Activated T-helper 2 cell treated with anti-CD3 and anti-CD28 coated beads, Interferon-gamma antibody, Interleukin-2, Interleukin-4, amounts not matched to agents 10 μg/mL and 5 μg/mL and 100 μg/mL, durations not matched to agents 14 hours and 24 hours and 36 hours (primary cell): Measurements from ENCODE around the gene RNF19B. TPM values are rescaled to one million over a fixed set of nuclear protein-coding genes. Genes with fewer than 3 reads are reported as not detected.

ENCODE experiments used
- DNase-seq: peaks from one replicate; pipeline ENCODE4 v3.0.0; 2021; ENCODE audit warnings: low spot score
- H3K27ac Mint-ChIP-seq: one replicate; pipeline ENCODE4 v1.8.0; 2021; ENCODE audit warnings: mixed read lengths
- H3K27me3 Mint-ChIP-seq: one replicate; pipeline ENCODE4 v1.8.0; 2021; ENCODE audit warnings: low read depth, mixed read lengths
- H3K36me3 Mint-ChIP-seq: one replicate; pipeline ENCODE4 v1.8.0; 2021; ENCODE audit warnings: low read depth, mixed read lengths
- H3K4me1 Mint-ChIP-seq: one replicate; pipeline ENCODE4 v1.8.0; 2021; ENCODE audit warnings: low read depth, mixed read lengths
- H3K4me3 Mint-ChIP-seq: one replicate; pipeline ENCODE4 v1.8.0; 2021; ENCODE audit warnings: low read depth, mild to moderate bottlenecking, moderate library complexity, mixed read lengths
- H3K9me3 Mint-ChIP-seq: one replicate; pipeline ENCODE4 v1.8.0; 2021; ENCODE audit warnings: mixed read lengths
- intact Hi-C: fragments of 100-400 bp; cut with micrococcal nuclease; formaldehyde crosslinking; loops from one replicate; pipeline ENCODE4 v1.15.1; 2023
- total RNA-seq: library from RNA; stranded (reverse); gene quantifications from 2 replicates; pipeline ENCODE4 v1.2.3, GENCODE V29; 2022

The RNF19B gene
- total RNA-seq, 1 donor from 2014 or later = 50.4 TPM

DNA sequence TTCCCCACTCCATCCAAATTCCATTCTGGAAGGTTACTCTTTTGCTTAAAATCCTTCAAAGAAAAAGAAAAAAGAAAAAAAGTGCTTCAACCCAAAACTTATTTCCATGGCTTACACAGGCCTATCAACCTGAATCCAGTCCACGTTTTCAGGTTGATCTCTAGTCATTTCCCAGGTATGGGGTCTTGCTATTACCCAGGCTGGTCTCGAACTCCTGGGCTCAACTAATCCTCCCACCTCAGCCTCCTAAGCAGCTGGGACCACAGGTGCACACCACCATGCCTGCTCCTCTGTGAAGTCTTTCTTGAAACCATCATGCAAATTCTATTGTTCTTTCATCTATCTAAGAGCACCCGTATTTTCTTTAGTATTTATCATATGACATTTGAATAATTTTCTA is 7.6 kb downstream of the RNF19B start:
- Mint-ChIP-seq H3K4me1 (peaks cover 58% of the 10 kb centered on the region), H3K36me3 (peaks cover 37% of the 10 kb centered on the region), H3K27ac (no peak overlapping the region), H3K4me3 (no peak overlapping the region), H3K9me3 (no peaks in the 10 kb centered on the region), H3K27me3 (no peaks in the 10 kb centered on the region)
- intact Hi-C loops = no loop called here
- no peak for DNase-seq

GRCh38 chr1:32954168-32954567 is 10.4 kb downstream of the RNF19B start:
- Mint-ChIP-seq H3K9me3 (no peaks in the 10 kb centered on the region), H3K4me3 (no peak overlapping the region), H3K4me1 (peaks cover 46% of the 10 kb centered on the region), H3K36me3 (peaks cover 45% of the 10 kb centered on the region), H3K27ac (no peak overlapping the region), H3K27me3 (no peaks in the 10 kb centered on the region)
- no peak for DNase-seq
- intact Hi-C loops = no loop called here

GRCh38 chr1:32953495-32953894 is 11.1 kb downstream of the RNF19B start:
- Mint-ChIP-seq H3K4me3 (no peak overlapping the region), H3K27me3 (no peaks in the 10 kb centered on the region), H3K27ac (peak overlapping the region; percentile 42), H3K9me3 (no peaks in the 10 kb centered on the region), H3K36me3 (peaks cover 38% of the 10 kb centered on the region), H3K4me1 (peaks cover 46% of the 10 kb centered on the region)
- DNase-seq = no peak
- intact Hi-C loops = no loop called here

DNA sequence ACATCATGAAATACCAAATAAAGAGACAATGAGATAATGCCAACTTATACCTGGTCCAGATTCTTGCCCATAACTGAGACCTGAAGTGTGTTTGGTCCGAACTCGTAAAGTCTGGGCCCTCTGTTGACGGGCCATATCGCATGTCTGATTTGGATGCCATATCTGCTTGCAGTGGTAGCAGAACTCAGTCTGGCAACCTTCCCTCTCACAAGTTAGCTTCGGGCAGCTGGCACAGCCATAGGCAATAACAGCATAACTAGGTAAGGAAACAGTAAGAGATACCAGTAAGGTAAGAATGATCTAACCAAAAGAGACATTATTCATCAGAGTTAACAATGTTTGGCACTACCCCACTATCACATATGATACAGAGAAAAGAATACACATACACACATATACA is 15.1 kb downstream of the RNF19B start:
- Mint-ChIP-seq H3K27me3 (no peaks in the 10 kb centered on the region), H3K27ac (no peak overlapping the region), H3K9me3 (no peaks in the 10 kb centered on the region), H3K36me3 (peaks cover 55% of the 10 kb centered on the region), H3K4me3 (no peak overlapping the region), H3K4me1 (peaks cover 33% of the 10 kb centered on the region)
- no peak for DNase-seq
- intact Hi-C loops = no loop called here

DNA sequence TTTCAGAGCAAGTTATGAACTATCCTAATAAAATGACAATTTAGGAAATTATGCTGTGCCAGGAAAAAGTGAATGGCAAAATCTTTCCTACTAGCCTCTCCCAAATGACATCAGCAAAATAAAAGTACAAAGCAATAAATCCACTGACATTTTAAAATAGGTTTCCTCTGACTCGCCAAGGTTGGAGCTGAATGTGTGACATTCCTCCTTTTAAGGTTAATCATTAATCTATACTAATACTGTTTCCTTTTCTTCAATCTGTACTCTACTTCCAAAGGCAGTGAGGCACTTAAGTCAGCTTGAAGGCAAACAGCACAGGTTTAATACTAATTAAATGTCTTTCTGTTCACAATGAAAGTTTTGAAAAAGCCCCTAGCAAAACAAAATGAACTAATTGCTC is 15.7 kb downstream of the RNF19B start:
- H3K36me3 Mint-ChIP-seq = peaks cover 61% of the 10 kb centered on the region
- DNase-seq = no peak
- no peaks in the 10 kb centered on the region for H3K27me3 Mint-ChIP-seq
- H3K9me3 Mint-ChIP-seq = no peaks in the 10 kb centered on the region
- intact Hi-C loops = no loop called here
- H3K4me3 Mint-ChIP-seq = no peak overlapping the region
- no peak overlapping the region for H3K27ac Mint-ChIP-seq
- H3K4me1 Mint-ChIP-seq = peaks cover 35% of the 10 kb centered on the region

DNA sequence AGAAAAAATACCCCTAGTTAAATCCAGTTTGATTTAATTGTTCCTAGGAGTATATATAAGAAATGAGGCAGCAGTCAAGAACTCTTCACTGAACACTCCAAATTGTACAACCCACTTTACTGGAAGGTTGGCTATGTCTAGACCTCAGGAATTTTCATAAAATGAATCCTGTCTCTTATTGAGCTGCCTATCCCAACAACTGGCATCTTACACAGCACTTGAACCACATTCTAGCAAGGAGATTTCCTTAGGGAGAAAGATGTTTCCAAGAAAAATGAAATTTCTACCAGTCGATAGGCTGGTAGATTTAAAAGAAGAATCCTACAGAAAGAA is 16.3 kb downstream of the RNF19B start:
- no peak for DNase-seq
- Mint-ChIP-seq H3K27ac (no peak overlapping the region), H3K36me3 (peaks cover 63% of the 10 kb centered on the region), H3K9me3 (no peaks in the 10 kb centered on the region), H3K27me3 (no peaks in the 10 kb centered on the region), H3K4me1 (peaks cover 33% of the 10 kb centered on the region), H3K4me3 (no peak overlapping the region)
- intact Hi-C loops = no loop called here

DNA sequence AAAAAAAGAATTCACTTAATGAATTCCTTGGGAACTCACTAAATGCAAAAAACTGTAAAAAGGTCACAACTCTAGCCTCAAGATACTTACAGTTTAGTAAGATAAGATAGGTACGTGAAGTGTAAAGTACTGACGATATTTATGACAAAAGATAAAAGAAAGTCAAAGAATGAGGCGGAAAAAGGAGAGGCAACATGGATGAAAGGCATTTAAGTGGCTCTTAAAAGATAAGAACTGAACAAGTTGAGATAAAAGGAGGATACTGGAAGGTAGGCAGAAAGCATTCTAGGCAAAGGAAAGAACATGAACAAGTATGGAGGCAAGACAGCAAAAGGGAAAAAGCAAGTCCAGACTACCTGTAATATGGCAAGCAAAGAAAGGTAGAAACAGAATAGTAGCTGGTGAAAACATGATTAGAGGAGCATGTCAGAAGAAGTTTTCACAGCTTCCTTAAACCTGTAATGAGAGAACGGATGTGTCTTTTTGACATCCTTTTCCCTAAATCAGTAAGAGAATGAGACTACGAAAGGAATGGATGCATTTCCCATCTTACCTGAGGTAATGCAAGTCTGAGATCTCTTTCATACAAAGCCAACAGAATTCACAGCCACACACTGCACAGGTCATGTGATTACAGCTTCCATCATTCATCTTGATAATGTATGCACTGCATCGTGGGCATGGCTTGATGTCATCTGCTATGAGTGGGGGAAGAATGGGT is 16.8 kb downstream of the RNF19B start:
- H3K4me3 Mint-ChIP-seq = no peak overlapping the region
- H3K36me3 Mint-ChIP-seq = peaks cover 64% of the 10 kb centered on the region
- H3K4me1 Mint-ChIP-seq = peaks cover 30% of the 10 kb centered on the region
- no peak overlapping the region for H3K27ac Mint-ChIP-seq
- H3K9me3 Mint-ChIP-seq = no peaks in the 10 kb centered on the region
- DNase-seq = no peak
- intact Hi-C loops = no loop called here
- H3K27me3 Mint-ChIP-seq = no peaks in the 10 kb centered on the region

GRCh38 chr1:32946413-32946812 is 18.2 kb downstream of the RNF19B start:
- Mint-ChIP-seq H3K9me3 (no peaks in the 10 kb centered on the region), H3K4me1 (peaks cover 30% of the 10 kb centered on the region), H3K27ac (no peak overlapping the region), H3K36me3 (peaks cover 68% of the 10 kb centered on the region), H3K27me3 (no peaks in the 10 kb centered on the region), H3K4me3 (no peak overlapping the region)
- intact Hi-C loops = no loop called here
- DNase-seq = no peak

DNA sequence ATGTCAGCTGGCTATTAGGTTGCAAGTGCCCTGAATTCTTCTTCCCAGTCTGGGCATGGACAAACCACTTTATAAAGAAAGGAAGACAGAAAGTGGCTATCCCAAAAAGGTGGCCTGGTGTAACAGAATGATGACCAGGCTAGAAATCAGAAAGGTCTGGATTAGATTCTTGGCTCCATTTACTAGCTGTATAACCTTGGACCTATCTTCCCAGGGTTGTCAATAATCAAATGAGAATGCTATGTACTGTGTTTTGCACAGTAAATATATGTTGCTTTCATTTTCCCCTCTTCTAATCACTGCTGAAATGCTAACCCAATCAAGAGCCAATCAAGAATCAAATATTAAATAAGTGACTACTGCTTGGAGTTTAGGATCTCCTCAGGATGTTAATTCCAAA is 20.4 kb downstream of the RNF19B start:
- intact Hi-C loops = no loop called here
- Mint-ChIP-seq H3K36me3 (peaks cover 80% of the 10 kb centered on the region), H3K4me3 (no peak overlapping the region), H3K27me3 (no peaks in the 10 kb centered on the region), H3K9me3 (no peaks in the 10 kb centered on the region), H3K27ac (no peak overlapping the region), H3K4me1 (peaks cover 44% of the 10 kb centered on the region)
- no peak for DNase-seq

DNA sequence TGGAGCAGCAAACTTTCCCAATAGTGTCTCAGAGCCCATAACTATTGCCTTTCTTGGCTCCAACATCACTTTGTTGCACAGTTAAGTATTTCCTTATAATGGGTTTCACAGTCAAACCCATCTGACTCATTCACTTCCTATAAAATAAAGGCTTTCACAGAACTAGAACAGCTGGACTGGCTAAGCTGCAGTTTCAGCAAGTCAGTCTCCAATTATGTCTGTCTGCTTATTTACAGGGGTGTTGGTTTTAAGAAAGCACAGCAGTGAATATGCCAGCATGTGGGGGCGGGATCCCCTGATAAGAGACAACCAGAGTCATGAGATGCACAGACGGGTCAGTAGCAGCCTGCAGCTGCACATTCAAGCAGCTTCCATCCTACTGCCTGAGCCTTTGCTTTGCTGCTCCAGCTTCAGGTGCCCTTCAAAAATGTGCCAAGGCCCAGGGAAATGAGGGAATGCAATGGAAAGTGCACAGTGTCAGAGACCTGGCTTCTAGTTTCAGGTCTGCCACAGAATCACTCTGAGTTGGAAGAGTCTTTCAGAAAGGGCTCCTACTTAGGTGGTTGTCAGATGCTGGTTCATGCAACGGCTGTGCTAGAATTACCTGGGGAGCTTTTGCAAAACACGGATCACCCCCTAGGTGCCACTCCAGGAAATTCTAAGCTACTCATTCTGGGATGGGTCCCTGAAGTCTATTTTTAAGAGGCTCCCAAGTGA is 24.8 kb downstream of the RNF19B start:
- Mint-ChIP-seq H3K27ac (peak overlapping the region; percentile 74), H3K9me3 (no peaks in the 10 kb centered on the region), H3K27me3 (no peaks in the 10 kb centered on the region), H3K4me3 (no peak overlapping the region), H3K4me1 (peaks cover 43% of the 10 kb centered on the region), H3K36me3 (peaks cover 85% of the 10 kb centered on the region)
- DNase-seq = no peak
- intact Hi-C loops = loop anchor here (1.0 to 5.0 kb wide), 2 partner anchors 49 to 97 kb away; partner anchors contain the start of gene AK2

DNA sequence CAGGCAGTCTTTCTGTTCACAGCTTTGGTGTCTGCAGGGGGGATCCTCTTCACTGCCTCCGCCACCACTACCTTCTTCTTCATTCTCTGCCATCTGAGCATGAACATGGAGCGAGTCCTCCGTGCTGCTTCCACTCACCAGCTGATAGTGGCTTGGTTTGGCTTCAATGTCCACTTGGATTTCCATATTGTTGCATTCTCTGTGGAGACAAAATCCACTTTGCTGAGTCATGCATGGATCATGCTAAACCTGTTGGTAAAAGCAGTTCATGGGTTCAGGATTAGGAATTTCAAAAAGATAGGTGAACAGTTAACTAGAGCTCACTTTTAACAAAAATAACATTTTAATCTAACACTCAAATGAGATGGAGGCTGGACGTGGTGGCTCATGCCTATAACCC is 27.5 kb downstream of the RNF19B start:
- Mint-ChIP-seq H3K4me1 (peaks cover 42% of the 10 kb centered on the region), H3K36me3 (peaks cover 77% of the 10 kb centered on the region), H3K27ac (no peak overlapping the region), H3K9me3 (no peaks in the 10 kb centered on the region), H3K27me3 (no peaks in the 10 kb centered on the region), H3K4me3 (no peak overlapping the region)
- intact Hi-C loops = loop anchor here (5.0 kb wide), 1 partner anchor 100 kb away; the partner anchor contains the start of gene AK2
- DNase-seq = no peak

GRCh38 chr1:32934535-32934934 is 30.1 kb downstream of the RNF19B start:
- H3K9me3 Mint-ChIP-seq = no peaks in the 10 kb centered on the region
- no peaks in the 10 kb centered on the region for H3K27me3 Mint-ChIP-seq
- H3K36me3 Mint-ChIP-seq = peaks cover 59% of the 10 kb centered on the region
- DNase-seq = no peak
- intact Hi-C loops = loop anchor here (2.0 to 5.0 kb wide), 2 partner anchors 28 to 163 kb away; no protein-coding TSS in a partner anchor
- H3K4me3 Mint-ChIP-seq = no peak overlapping the region
- peaks cover 27% of the 10 kb centered on the region for H3K4me1 Mint-ChIP-seq
- no peak overlapping the region for H3K27ac Mint-ChIP-seq

GRCh38 chr1:32933742-32934322 is 30.8 kb downstream of the RNF19B start:
- no peaks in the 10 kb centered on the region for H3K27me3 Mint-ChIP-seq
- H3K36me3 Mint-ChIP-seq = peaks cover 55% of the 10 kb centered on the region
- H3K4me1 Mint-ChIP-seq = peaks cover 22% of the 10 kb centered on the region
- no peak overlapping the region for H3K27ac Mint-ChIP-seq
- H3K9me3 Mint-ChIP-seq = no peaks in the 10 kb centered on the region
- no peak for DNase-seq
- H3K4me3 Mint-ChIP-seq = no peak overlapping the region
- intact Hi-C loops = loop anchor here (1.0 to 5.0 kb wide), 4 partner anchors 29 to 163 kb away; no protein-coding TSS in a partner anchor
